Kidney (tissue), 14 donors: ENCODE data around the gene RAB11FIP3. TPM values are rescaled to one million over a fixed set of nuclear protein-coding genes. Genes with fewer than 3 reads are reported as not detected.
A peak's percentile ranks its signal among the peaks of the same experiment; 100 is the strongest.

ENCODE experiments used
- DNase-seq, 5 donors: peaks; one replicate each; pipeline ENCODE4 v3.0.0-alpha.2; 2013 to 2020
- FAIRE-seq: peaks from 2 replicates; lab custom pipeline; 2012; peaks lifted over from hg19 to GRCh38; lab: Jason Lieb, UNC
- H3K27ac ChIP-seq, 2 donors: one replicate each; pipeline ENCODE4 v1.7.0; 2013; ENCODE audit warnings: low read depth in 2 of 2, low read length in 2 of 2, inconsistent platforms in 1 of 2
- H3K27me3 ChIP-seq: one replicate; pipeline ENCODE4 v1.7.1; 2013; ENCODE audit warnings: low read length, inconsistent platforms; ENCODE audit not compliant: control insufficient read depth, insufficient read depth
- H3K36me3 ChIP-seq, 3 donors: one replicate each; pipeline versions ENCODE4 v1.7.0 to v1.7.1; 2013; ENCODE audit warnings: low read length in 3 of 3, control low read depth in 1 of 3, inconsistent platforms in 1 of 3; ENCODE audit not compliant: insufficient read depth in 3 of 3, control insufficient read depth in 2 of 3
- H3K4me1 ChIP-seq, 3 donors: one replicate each; pipeline versions ENCODE4 v1.7.0 to v1.7.1; 2013; ENCODE audit warnings: low read length in 3 of 3, inconsistent platforms in 1 of 3, low read depth in 1 of 3; ENCODE audit not compliant: control insufficient read depth in 2 of 3, insufficient read depth in 2 of 3
- H3K4me3 ChIP-seq, 3 donors: one replicate each; pipeline versions ENCODE4 v1.7.0 to v1.8.1; 2013; ENCODE audit warnings: low read length in 3 of 3, control low read depth in 1 of 3, inconsistent platforms in 1 of 3
- H3K9ac ChIP-seq, 3 donors: one replicate each; pipeline versions ENCODE4 v1.7.0 to v1.7.1; 2013; ENCODE audit warnings: low read length in 3 of 3, control low read depth in 1 of 3, inconsistent platforms in 1 of 3
- H3K9me3 ChIP-seq, 3 donors: one replicate each; pipeline versions ENCODE4 v1.7.0 to v1.7.1; 2013; ENCODE audit warnings: low read length in 3 of 3, control low read depth in 1 of 3, inconsistent platforms in 1 of 3; ENCODE audit not compliant: control insufficient read depth in 2 of 3, insufficient read depth in 1 of 3
- CTCF ChIP-seq: IDR thresholded peaks from 3 replicates; pipeline ENCODE4 v1.5.1; 2012; ENCODE audit warnings: mild to moderate bottlenecking, moderate library complexity, borderline replicate concordance; ENCODE audit not compliant: insufficient read depth; ENCODE audit errors: extremely low read depth
- intact Hi-C: fragments of 100-400 bp; cut with DNase I; formaldehyde crosslinking; loops from one replicate; pipeline ENCODE4 v1.11.1; 2022
- polyA plus RNA-seq: library from polyadenylated mRNA; stranded (reverse); fragments of 350-450 nt; fragmentation: Illumina TruSeq; extraction: RNeasy Lipid Tissue Mini Kit (QIAGEN cat#74804); gene quantifications from one replicate; pipeline ENCODE4 v1.2.3, GENCODE V29; 2014; ENCODE audit warnings: low read depth, low replicate concordance; ENCODE audit not compliant: insufficient read depth
- total RNA-seq: library from RNA; stranded (reverse); fragmentation: NEBNext Ultra II Directional; extraction: Animal tissue kit (Norgen Biotek cat#: 25700); gene quantifications from one replicate; pipeline ENCODE4 v1.2.1, GENCODE V29; 2021
- donor health status: control.
- donor health status: control.
- donor health status: control.
- donor health status: control.
- donor health status: control.
- donor health status: DM: yes; HTN: yes; CAD: no.
- donor health status: Normal renal cell carcinoma (clear cell type).

RAB11FIP3 gene
- total and polyA plus RNA-seq, 2 donors from 2014 or later: 84.9 to 162 TPM

- intact Hi-C loops: no loop called here
- peaks cover 0 to 19% (median 14%) of the 10 kb centered on the region in 3 donors for H3K4me1 ChIP-seq
- FAIRE-seq (no peak), DNase-seq (peak in 2 of 5 donors; percentile 55 to 77)
- no peaks in the 10 kb centered on the region for H3K9me3 ChIP-seq
- TF ChIP-seq CTCF: no peak
- peak overlapping the region in 1 of 3 donors; percentile 26 for H3K9ac ChIP-seq
- H3K27ac ChIP-seq: no peak overlapping the region
- no peak overlapping the region for H3K4me3 ChIP-seq
- no peaks in the 10 kb centered on the region for H3K27me3 ChIP-seq
- peaks cover 0 to 28% (median 14%) of the 10 kb centered on the region in 3 donors for H3K36me3 ChIP-seq
Observed at GRCh38 chr16:522320-523096, 97.1 kb downstream of the RAB11FIP3 start.

GRCh38 chr16:523097-523741 is 97.8 kb downstream of the RAB11FIP3 start:
- TF ChIP-seq CTCF: no peak
- no peaks in the 10 kb centered on the region for H3K27me3 ChIP-seq
- H3K9me3 ChIP-seq: no peaks in the 10 kb centered on the region
- no peak for FAIRE-seq
- intact Hi-C loops: no loop called here
- DNase-seq: peak in 1 of 5 donors; percentile 65
- no peak overlapping the region for H3K27ac ChIP-seq
- H3K9ac ChIP-seq: peak overlapping the region in 1 of 3 donors; percentile 26
- peaks cover 0 to 28% (median 14%) of the 10 kb centered on the region in 3 donors for H3K36me3 ChIP-seq
- H3K4me1 ChIP-seq: peaks cover 0 to 19% (median 14%) of the 10 kb centered on the region in 3 donors
- no peak overlapping the region for H3K4me3 ChIP-seq

GRCh38 chr16:524274-525040 is 99.0 kb downstream of the RAB11FIP3 start:
- Histone ChIP-seq H3K4me3 (no peak overlapping the region), H3K9me3 (no peaks in the 10 kb centered on the region), H3K9ac (no peak overlapping the region), H3K27ac (peak overlapping the region in 1 of 2 donors; percentile 50), H3K4me1 (peaks cover 0 to 30% (median 23%) of the 10 kb centered on the region in 3 donors), H3K36me3 (peaks cover 0 to 19% (median 12%) of the 10 kb centered on the region in 3 donors), H3K27me3 (no peaks in the 10 kb centered on the region)
- TF ChIP-seq CTCF: no peak
- intact Hi-C loops: no loop called here
- DNase-seq (peak in 2 of 5 donors; percentile 61 to 75), FAIRE-seq (no peak)
